NCI-H2107 treated with DMSO at 0.1 percent for 48 hours (cell line): Measurements from ENCODE around the gene LARGE2.

ENCODE experiments used
- DNase-seq: peaks from one replicate; lab custom pipeline; 2025; ENCODE audit not compliant: unreplicated experiment; lab: John Stamatoyannopoulos, UW

Gene LARGE2

DNA sequence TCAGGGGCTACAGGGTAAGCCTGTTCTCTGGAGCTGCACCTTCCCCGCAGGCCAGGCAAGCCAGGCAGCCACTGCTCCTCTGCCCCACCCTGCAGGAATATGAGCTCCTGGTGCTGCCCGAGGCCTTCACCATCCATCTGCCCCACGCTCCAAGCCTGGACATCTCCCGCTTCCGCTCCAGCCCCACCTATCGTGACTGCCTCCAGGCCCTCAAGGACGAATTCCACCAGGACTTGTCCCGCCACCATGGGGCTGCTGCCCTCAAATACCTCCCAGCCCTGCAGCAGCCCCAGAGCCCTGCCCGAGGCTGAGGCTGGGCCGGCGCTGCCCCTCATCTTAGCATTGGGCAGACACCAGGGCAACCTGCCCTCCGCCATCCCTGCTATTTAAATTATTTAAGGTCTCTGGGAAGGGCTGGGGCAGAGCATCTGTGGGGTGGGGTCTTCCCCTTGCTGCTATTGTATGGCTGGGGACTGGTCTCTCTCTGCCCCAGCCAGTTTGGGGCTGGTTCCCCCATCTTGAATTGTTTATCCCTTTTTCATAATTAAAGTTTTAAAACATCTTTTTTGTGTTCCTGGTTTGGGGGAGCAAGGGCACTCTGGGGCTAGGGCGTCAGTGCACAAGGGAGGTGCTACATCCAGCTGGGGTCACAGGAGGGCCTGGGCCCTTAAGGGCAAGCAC lies 6.2 kb downstream of the LARGE2 start:
- no peak for DNase-seq

DNA sequence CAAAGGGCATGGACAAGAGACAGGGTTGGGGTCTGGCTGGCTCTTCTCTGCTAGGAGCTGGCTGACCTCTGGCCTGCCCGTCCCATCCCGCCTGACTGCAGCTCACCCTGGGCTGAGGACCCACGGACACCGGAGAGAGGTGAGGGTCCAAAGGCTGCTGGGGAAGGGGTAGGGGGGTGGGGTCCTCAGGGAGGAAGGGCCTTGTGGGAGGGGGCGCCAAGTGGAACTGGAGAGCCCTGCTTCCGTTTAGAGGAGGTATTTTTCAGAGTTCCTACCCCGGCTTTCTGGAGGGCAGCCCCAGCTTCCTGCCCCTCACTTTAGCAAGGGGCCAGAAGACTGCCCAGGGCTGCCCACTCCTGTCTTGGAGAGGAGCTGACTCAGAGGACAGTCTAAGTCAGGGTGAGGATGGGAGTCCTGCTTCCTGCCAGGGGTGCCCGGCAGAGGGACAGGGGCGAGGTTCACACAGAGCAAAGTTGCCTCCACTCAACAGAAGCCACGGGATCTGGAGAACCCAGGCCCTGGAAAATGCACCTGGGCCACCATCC lies 7.1 kb downstream of the LARGE2 start:
- DNase-seq: no peak

DNA sequence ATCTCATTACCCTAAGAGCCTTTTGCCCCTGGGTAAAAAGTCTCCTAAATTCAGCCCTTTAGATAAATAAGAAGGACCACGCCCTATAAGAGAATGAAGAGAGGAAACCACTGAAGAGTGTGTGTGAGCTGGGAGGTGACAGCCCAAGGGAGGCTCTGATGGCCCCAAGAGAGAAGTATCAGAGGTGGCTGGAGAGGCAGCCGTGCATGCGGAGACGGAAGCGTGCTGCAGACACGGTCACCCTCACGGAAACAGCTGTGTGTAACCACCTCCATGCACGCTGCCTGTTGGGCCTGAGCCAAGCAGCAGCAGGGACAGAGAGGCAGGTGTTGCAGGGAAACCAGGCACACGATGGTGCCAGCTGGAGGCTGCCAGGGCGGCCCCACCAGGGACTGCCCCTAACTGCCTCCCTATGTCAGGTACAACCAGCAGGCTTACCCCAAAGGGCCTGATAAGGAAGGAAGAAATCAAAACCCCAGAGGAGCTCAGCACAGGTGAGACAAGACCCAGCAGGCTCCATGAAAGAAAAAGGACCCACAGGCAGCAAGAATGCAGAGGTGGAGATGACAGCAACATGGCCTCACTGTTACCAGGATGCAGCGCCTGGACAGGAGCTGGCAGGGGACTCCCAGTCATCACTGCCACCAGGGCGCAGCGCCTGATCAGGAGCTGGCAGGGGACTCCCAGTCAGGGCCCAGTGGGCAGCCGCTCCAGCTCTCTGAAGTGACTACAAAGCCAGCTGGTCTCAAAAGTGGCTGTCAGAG lies 7.8 kb downstream of the LARGE2 start:
- peak; percentile 61 for DNase-seq

DNA sequence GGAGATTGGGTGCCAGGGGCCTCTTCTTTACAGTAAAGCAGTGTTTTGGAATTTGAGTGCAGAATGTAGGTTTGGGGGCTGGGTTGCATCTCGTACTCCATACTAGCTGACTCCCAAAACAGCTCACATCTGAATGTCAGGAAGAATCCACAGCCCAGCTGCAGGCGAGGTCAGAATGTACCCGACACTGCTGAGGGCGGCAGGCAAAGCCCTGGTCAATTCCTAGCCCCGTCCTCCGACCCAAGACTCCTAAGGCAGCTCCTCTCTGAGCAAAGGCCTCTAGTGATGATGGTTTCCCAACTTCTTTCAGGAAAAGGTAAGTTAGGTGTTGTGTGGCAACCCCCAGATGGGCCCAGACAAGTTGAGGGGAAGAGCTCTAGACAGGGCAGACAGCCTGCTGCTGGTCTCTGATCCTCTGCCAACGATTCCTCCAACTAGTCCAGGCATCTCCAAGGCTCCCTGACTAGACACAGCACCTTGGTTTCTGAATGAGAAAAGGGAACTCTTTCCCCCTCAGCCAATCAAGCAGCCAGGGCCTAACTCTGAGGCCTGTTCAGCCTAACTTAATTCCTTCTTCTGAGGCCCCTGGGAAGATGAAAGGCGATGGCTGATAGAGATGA lies 8.6 kb downstream of the LARGE2 start:
- DNase-seq: no peak

DNA sequence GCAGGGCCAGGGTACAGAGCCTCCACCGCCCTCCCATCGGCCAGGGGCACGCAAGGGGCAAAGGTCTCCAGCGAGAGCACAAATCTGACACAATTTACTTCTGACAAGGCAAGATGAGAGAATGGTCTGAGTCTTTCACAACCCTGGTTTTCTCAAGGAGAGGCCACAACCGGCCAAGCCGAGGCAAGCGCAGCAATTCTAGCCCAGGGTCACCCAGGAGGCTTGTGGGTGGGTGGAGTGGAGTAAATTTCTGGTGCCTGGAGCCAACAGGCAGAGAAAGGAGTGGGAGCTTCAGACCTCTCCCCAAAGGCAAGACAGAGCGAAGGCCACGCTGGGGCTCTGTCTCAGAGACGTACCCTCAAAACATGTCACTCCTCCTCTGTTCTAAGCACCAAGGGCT lies 9.3 kb downstream of the LARGE2 start:
- no peak for DNase-seq

DNA sequence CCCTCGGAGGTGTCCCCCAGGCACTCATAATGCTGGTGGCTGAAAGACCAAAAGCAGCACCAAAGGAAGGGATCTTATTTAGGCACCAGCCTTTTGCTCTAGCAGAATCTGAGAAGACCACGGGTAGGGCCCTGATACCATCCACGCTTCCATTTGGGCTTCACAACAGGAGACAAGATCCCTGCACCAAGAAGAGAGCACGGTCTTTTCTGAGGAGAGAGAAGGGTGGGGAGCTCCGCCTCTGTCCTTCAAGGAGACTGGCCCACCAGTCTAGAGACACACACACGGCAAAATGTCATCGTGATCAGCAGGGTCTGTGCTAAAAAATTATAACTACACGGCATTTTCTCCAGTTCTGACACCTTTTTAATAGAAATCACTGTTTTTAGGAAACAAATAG lies 9.8 kb downstream of the LARGE2 start:
- DNase-seq: no peak

DNA sequence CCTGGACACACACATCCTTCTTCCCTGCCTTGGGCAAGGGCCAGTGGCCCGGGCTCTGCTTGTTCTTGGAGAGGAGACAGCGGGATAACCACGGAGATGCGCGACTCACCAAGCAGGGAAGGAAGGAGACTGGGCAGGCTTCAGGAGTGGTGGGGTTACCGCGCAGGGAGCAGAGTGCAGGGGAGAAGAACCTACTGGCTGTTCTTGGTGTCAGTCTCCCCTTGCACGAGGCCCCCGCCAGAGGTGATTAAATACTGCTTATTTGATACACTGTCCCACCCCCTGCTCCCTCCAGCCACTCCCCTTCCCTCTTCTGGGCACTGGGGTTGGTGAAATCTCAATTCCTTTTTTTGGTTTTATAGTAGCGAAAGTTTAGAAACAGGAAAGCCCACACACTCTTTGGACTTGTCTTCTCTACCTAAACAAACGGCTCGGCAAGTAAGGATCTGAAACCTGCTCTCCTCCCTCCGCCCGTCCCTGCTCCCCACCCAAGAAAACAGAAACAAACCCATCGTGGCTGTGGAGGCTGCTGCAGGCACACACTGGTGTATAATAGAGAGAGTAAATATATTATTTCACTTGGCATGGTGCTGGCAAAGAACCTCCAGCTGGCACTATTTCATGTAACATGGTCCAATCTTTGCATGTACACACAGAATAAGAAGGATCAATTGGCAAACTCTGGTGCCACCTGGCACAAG lies 10.8 kb downstream of the LARGE2 start:
- DNase-seq: no peak

DNA sequence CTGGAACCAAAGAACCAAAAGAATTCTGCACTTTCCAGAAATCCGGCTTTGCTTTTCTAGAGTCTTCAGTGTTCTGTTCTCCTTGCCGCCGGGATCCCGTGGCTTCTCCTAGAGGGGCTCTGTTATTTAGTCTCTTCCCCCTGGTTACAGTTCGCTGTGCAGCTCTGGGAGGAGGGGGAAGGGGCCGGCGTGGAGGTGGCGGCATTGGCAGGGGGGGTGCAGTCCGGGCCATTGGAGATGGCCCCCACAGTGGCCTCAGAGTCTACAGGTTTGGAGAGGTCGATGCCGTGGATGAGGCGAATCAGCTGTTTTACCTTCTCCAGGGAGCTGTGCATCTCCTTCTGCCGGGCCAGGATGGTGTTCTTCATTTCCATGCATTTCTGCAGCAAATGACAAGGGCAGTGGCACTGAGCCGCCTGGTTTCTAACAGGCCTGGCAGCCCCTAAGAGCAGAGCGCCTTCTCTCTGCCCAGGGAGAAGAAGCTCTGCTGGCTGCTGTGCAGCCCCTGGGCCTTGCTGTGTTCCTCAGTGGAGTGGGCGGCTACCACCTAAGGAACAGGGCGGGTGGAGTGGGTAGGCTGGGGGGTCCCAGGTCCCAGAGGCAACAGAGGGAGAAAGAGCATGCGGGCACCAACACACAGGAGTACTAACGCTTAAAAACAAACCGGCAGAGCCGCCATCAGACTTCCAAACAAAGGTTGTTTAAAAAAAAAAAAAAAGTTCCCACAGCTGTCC lies 11.6 kb downstream of the LARGE2 start:
- DNase-seq: no peak

DNA sequence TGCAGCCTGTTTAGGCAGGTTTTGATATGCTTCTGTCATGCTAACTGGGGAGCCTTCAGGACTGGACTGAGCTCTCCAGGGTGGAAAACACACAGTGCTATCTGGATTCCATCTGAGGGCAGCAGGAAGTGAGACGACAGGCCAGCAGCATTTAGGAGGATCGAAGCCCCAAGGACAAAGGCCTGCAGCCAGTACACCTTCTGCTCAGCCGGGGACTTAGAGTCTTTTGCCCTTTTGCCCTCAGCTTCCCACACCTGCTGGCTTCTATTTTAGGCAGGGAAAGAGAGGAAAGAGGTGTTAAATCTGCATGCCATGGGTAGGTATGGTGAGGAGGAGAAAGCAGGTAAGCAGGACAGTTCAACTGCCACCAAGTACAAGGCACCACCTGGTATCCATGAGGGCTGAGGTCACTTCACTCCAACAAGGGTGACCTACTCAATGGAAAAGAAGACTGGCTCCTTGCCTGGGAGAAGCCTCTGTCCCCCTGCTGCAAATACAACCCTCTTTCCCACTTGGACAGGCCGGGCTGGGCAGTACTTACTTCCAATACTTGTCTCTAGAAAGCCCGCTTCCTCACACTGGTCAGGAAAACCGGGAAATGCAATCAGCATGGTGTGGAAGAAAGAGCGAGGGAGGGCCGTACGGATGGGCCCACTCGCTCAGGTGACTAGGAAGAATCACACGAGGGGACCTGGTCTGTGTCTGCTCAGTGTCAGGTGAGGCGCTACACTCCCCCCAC lies 12.3 kb downstream of the LARGE2 start:
- DNase-seq: no peak

DNA sequence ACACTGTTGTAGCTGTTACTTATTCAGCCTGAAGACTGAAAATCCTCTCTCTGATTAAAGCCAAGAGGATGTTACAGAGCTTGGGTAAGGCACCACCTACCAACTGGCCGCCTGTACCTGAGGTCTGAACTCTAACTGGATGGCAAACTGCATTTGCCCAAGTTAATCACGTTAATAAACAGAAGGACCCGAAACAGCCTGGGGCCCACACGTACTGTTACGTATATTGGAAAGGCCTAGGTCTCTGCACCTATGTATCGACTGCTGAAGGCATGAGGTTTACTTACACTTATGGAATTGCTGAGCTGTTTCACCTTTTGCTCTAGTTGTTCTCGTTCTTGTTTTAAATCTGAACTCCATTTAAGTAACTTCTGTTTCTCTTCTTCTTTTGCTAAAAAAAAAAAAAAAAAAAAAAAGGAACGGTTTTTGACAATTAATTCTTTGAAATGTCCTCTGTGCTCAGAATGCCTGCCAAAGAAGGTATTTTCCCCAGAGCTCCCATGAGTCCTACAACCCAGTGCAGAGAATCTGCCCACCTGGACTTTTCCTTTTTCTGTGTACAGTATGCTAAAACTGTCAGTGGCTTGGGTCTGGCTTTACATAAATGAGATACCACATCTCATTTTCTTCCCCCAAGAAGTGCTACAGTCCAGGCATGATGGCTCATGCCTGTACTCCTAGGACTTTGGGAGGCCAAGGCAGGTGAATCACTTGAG lies 13.1 kb downstream of the LARGE2 start:
- DNase-seq: no peak

DNA sequence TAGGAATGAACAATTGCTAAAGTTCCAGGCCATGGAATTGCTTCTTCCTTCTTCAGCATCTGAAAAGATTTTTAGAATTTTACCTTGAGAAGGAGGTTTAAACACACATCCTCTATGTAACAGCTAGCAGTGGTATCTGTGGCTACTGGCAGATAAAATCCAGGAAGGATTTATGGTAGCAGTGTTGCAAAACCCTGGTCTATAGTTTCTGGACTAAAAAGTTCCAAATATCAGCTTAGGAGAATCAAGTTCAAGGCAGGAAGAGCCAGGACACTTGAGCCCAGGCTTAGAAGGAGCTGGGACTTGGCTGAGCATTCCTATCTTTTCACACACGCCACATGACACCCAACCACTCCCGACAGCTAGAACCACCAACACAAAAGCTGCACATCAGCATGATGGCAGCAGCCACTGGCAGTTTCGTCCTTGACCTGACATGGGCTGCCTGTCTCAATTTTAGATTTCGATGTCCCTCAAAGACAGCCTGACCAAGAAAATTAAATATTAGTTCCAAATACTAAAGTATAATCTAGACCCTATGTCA lies 14.1 kb downstream of the LARGE2 start:
- DNase-seq: no peak

DNA sequence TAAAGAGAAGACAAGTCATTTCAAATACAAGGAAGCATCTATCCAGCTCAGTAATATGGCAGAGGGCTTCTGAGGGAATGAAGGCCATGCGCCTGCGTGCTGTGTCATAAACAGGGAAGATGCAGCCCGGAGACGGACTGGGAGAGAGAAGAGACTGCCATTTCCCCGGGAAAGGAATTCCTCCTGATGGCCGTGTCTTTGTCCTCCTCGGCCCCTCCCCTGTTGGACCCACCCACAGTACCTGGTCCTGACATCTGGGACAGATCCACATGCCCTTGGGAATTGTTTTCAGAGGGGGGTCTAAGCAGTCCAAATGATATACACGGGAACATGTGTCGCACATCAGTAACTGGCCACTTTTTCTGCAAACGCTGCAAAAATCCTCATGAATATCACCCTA lies 15.5 kb downstream of the LARGE2 start:
- DNase-seq: no peak

DNA sequence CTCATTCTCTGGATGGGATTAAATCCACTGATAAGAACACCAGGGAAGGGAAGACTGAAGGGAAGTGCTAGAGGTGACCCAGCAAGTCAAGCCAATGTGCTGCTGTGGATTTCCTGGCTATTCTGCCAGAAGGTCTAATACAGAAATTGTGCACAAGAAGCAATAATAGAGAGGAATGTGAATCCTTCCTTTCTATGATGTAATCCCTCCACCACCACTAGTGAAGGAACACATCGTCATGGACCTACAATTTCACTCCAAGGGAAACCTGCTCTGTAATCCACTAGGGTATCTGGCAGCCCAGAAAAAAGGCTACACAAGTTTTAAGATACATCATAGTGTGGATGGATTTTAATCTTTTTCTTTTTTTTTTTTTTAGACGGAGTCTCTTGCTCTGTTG lies 17.4 kb downstream of the LARGE2 start:
- DNase-seq: no peak

DNA sequence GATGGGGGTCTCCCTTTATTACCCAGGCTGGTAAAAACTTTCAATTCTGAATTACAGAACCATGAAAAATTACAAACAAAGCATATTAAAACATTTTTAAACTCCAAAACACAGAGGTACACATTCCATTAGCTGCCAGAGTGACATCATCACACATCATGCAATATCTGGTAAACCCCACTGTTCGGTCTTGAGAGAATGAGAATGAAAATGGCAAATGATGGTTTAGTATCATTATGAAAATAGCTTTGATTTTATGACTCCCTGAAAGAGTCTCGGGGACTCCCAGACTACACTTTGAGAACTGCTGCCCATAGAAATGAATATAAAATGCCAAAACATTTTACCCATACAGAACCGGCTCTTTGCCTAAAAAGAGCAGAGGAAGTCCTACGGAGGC lies 18.8 kb downstream of the LARGE2 start:
- DNase-seq: no peak

DNA sequence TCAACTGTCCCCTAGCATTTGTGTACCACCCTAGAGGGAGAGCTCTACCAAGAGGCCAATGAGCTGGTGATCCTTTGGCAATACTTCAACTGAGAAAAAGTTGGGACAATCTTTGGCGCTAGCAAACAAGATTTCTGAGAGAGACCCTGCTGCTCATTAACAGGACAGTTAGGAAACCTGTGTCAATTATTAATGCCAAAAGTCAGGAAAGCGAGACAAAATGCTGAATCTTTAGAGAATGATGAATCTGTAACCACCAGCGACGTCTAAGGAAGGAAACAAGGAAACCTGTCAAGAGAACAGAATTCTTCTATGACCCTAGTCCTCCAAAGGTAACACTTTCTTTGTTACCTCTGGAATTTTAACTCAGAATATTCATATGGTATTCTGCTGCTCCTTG lies 19.9 kb downstream of the LARGE2 start:
- no peak for DNase-seq

DNA sequence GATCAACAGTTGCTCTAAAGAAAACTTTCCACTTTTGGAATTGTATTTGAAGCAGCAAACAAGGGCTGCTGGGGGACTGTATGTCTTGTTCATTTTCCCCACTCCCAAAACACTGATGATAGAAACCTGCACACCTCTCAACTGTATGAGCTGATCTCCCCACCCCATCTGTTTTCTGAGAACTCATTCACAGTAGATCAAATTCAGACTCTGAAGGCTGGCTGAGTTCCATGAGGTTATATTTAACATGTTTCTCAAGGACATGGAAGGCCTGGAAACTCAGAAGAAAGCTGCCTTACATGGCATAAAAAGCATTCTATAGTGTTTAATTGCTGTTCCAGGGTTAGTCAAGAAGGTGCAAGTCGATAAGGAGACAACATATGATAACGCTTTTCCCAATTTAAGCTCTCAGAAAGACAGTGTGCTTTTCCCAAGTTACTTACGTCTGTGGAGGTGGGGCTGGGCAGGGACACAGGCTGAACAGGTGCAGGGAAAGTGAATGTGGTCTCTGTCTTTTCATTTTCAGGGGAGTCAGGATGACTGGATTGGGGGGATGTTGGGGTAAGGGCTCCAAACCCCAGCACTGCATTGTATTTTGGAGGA lies 23.0 kb downstream of the LARGE2 start:
- DNase-seq: no peak

DNA sequence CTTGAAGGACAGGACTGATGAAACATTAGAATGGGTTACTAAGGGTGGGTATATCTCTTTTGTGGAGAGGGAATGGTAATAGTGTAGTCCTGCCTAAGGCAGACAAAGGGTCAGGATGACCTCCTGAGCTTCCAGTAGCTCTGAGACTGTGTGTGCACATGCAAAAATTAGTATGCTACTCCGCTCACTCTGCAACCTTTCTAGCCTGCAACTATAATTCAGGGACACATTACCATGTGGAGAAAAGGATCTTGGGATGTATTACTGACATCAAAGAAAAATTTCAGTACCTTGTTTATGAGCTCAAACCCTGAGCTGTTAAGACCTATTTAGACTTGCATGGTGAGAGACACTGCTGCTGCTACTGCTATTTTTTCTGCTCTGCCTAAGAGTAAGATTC lies 25.4 kb downstream of the LARGE2 start:
- no peak for DNase-seq

DNA sequence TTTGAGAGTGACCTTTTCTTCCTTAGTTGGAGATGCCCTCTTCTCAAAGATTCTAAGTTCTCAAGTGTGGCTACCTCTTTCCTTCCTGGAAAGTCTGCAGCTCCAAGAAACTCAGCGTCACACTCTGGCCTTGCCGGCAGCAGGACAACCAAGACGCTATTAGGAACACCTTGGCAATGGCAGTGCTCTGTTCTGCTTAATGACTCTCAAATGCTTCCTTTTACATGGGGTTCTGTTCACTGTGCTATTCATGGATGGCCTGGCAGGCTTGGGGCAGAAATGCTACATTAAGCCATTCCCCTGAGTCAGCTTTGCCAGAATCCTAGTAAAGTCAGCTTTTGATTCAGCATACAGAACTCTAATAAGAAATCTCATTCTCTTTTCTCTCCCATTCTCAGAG lies 25.9 kb downstream of the LARGE2 start:
- DNase-seq: no peak

DNA sequence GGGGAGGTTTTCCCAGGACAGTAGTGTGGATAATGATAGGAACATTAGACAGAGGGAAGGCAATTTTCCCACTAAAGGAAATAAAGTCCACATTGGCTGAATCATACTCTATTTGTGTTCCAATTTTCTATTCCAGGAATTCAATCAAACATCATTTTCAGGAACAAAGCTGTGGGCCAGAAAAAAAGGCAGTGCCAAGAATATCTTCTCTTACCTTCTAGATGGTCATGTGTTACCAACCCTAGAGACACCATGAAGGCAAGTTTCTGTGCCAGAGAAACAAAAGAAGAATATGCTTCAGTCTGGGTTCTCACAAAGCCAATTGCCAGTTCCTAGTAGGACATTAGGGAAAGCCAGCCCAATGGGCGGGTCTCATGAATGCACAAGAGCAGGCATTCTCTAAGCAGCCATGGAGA lies 27.5 kb downstream of the LARGE2 start:
- no peak for DNase-seq
